HCT116 (cell line): ENCODE measurements around the gene TGFBR3L. TPM values are rescaled to one million over a fixed set of nuclear protein-coding genes. Genes with fewer than 3 reads are reported as not detected.

Source experiments
- ATAC-seq: fragments of 200-7000 bp; cut with Tn5 transposase; 2 replicates; pipeline ENCODE4 v1.9.1; 2020; ENCODE audit warnings: mild to moderate bottlenecking, moderate library complexity
- BruUV-seq: library from RNA; stranded (reverse); fragments of 400-500 nt; replicated peaks from 2 replicates; lab custom pipeline; 2021; lab: Mats Ljungman, UMichigan
- CTCF ChIA-PET: fragments of 300-600 bp; sonication (Branson Sonifier 250); formaldehyde crosslinking; loops from one replicate; lab custom pipeline; 2021; ENCODE audit warnings: antibody characterized with exemption; lab: Charles Lee
- POLR2A ChIA-PET: fragments of 300-600, 350-600 bp; sonication (Branson Sonifier 250); formaldehyde crosslinking; loops from one replicate; lab custom pipeline; 2021; ENCODE audit warnings: antibody characterized with exemption; lab: Charles Lee
- RAD21 ChIA-PET, 2 experiments: fragments of 300-600 bp; sonication (Branson Sonifier 250); formaldehyde crosslinking; loops; one replicate each; lab custom pipeline; 2023; ENCODE audit warnings: low total read pairs in 2 of 2; ENCODE audit not compliant: uncharacterized antibody in 2 of 2, unreplicated experiment in 2 of 2, low non-redundant PET in 1 of 2; lab: Charles Lee
- DNase-seq: peaks from one replicate; pipeline ENCODE4 v3.0.0-alpha.2; 2010; ENCODE audit warnings: low read depth, low spot score
- H2AFZ ChIP-seq: fragments of 200-600 bp; shearing (Covaris generic), sonication (generic); 2 replicates; pipeline ENCODE4 v1.6.1; 2017; ENCODE audit warnings: low read depth, mixed run types, mixed read lengths, antibody characterized with exemption, low read length; ENCODE audit not compliant: poor library complexity, severe bottlenecking
- H3K27ac ChIP-seq: 2 replicates; pipeline ENCODE4 v1.5.1; 2012; ENCODE audit warnings: low read depth, low read length
- H3K27me3 ChIP-seq: fragments of 200-600 bp; sonication (generic); 2 replicates; pipeline ENCODE4 v1.6.1; 2016; ENCODE audit warnings: mixed run types, low read length, mixed read lengths; ENCODE audit not compliant: insufficient read depth
- H3K36me3 ChIP-seq, 2 experiments: fragments of 200-500 bp in 1 of 2; fragments of 200-600 bp in 1 of 2; sonication (Bioruptor generic) in 1 of 2; sonication (generic) in 1 of 2; 2 replicates each; pipeline versions ENCODE4 v1.5.1 to v1.6.1; 2014 to 2016; ENCODE audit warnings: low read length in 2 of 2, inconsistent platforms in 1 of 2, mixed read lengths in 1 of 2, mixed run types in 1 of 2; ENCODE audit not compliant: insufficient read depth in 2 of 2, control insufficient read depth in 1 of 2
- H3K4me1 ChIP-seq, 2 experiments: fragments of 200-600 bp in 1 of 2; sonication (generic) in 1 of 2; 2 replicates each; pipeline versions ENCODE4 v1.5.1 to v1.6.1; 2012 to 2017; ENCODE audit warnings: low read length in 2 of 2, inconsistent platforms in 1 of 2, mild to moderate bottlenecking in 1 of 2, mixed read lengths in 1 of 2, mixed run types in 1 of 2, moderate library complexity in 1 of 2; ENCODE audit not compliant: insufficient read depth in 2 of 2, control insufficient read depth in 1 of 2
- H3K4me2 ChIP-seq: fragments of 200-600 bp; sonication (generic); 2 replicates; pipeline ENCODE4 v1.6.1; 2017; ENCODE audit warnings: mixed run types, low read length, mixed read lengths
- H3K4me3 ChIP-seq, 2 experiments: fragments of 200-600 bp in 1 of 2; sonication (generic) in 1 of 2; replicated peaks in 1 of 2; 2 replicates each; pipeline ENCODE4 v1.5.1; 2011 to 2016; ENCODE audit warnings: low read length in 2 of 2, control low read depth in 1 of 2, low read depth in 1 of 2, mild to moderate bottlenecking in 1 of 2, mixed read lengths in 1 of 2, mixed run types in 1 of 2
- H3K79me2 ChIP-seq: fragments of 200-600 bp; sonication (generic); 2 replicates; pipeline ENCODE4 v1.6.1; 2017; ENCODE audit warnings: mild to moderate bottlenecking, mixed run types, low read length, moderate library complexity, mixed read lengths; ENCODE audit not compliant: insufficient read depth
- H3K9ac ChIP-seq: fragments of 200-600 bp; sonication (generic); 2 replicates; pipeline ENCODE4 v1.6.1; 2016; ENCODE audit warnings: low read length, mixed read lengths
- H3K9me2 ChIP-seq: fragments of 200-600 bp; sonication (generic), shearing (Covaris generic); 2 replicates; pipeline ENCODE4 v1.6.1; 2017; ENCODE audit warnings: mixed run types, mild to moderate bottlenecking, moderate library complexity; ENCODE audit not compliant: insufficient read depth
- H3K9me3 ChIP-seq, 2 experiments: fragments of 200-500 bp in 1 of 2; fragments of 200-600 bp in 1 of 2; sonication (Bioruptor generic) in 1 of 2; sonication (generic) in 1 of 2; 2 replicates each; pipeline ENCODE4 v1.6.1; 2014 to 2017; ENCODE audit warnings: low read length in 2 of 2, mixed read lengths in 2 of 2, inconsistent platforms in 1 of 2, low read depth in 1 of 2, mild to moderate bottlenecking in 1 of 2, mixed run types in 1 of 2, moderate library complexity in 1 of 2; ENCODE audit not compliant: control insufficient read depth in 1 of 2, insufficient read depth in 1 of 2
- H4K20me1 ChIP-seq: fragments of 200-600 bp; sonication (generic), shearing (Covaris generic); 2 replicates; pipeline ENCODE4 v1.6.1; 2017; ENCODE audit warnings: mixed run types, mild to moderate bottlenecking, moderate library complexity; ENCODE audit not compliant: insufficient read depth
- ATF3 ChIP-seq: IDR thresholded peaks from 2 replicates; pipeline ENCODE4 v1.6.1; 2012
- CBX3 ChIP-seq: IDR thresholded peaks from 2 replicates; pipeline ENCODE4 v1.6.1; 2012; ENCODE audit warnings: low read depth
- ELF1 ChIP-seq: IDR thresholded peaks from 2 replicates; pipeline ENCODE4 v1.6.1; 2012; ENCODE audit warnings: low read depth, borderline replicate concordance
- EZH2 ChIP-seq: fragments of 200-600 bp; sonication (generic); IDR thresholded peaks from 2 replicates; pipeline ENCODE4 v1.6.1; 2017; ENCODE audit warnings: antibody characterized with exemption, mixed run types
- EZH2phosphoT487 ChIP-seq: fragments of 200-600 bp; IDR thresholded peaks from 2 replicates; pipeline ENCODE4 v1.6.1; 2018; ENCODE audit warnings: antibody characterized with exemption, borderline replicate concordance
- JUND ChIP-seq: IDR thresholded peaks from 2 replicates; pipeline ENCODE4 v1.6.1; 2012
- POLR2AphosphoS5 ChIP-seq: IDR thresholded peaks from 2 replicates; pipeline ENCODE4 v1.6.1; 2011; ENCODE audit warnings: mild to moderate bottlenecking, low read depth, low read length, moderate library complexity
- REST ChIP-seq: IDR thresholded peaks from 2 replicates; pipeline ENCODE4 v1.6.1; 2012; ENCODE audit warnings: low read depth
- SIN3A ChIP-seq: IDR thresholded peaks from 2 replicates; pipeline ENCODE4 v1.6.1; 2012; ENCODE audit warnings: low read depth
- YY1 ChIP-seq: IDR thresholded peaks from 2 replicates; pipeline ENCODE4 v1.6.1; 2011; ENCODE audit warnings: low read length, low read depth, moderate library complexity, mild to moderate bottlenecking; ENCODE audit not compliant: insufficient replicate concordance; ENCODE audit errors: extremely low read depth
- ZBTB33 ChIP-seq: IDR thresholded peaks from 2 replicates; pipeline ENCODE4 v1.6.1; 2011; ENCODE audit warnings: mild to moderate bottlenecking, low read length, moderate library complexity; ENCODE audit not compliant: insufficient replicate concordance; ENCODE audit errors: extremely low read depth
- ZNF274 ChIP-seq: fragments of 200-500 bp; sonication (Bioruptor generic); IDR thresholded peaks from 2 replicates; pipeline ENCODE4 v1.6.1; 2014; ENCODE audit warnings: mild to moderate bottlenecking, low read depth, low read length, inconsistent platforms
- intact Hi-C: fragments of 100-400 bp; cut with micrococcal nuclease; formaldehyde crosslinking; loops from 2 replicates; pipeline ENCODE4 v1.10.0; 2022
- total RNA-seq: library from RNA; stranded (reverse); gene quantifications from one replicate; pipeline ENCODE4 v1.2.1, GENCODE V29; 2021; ENCODE audit not compliant: unreplicated experiment
- TF ChIP-seq, protein P1 (sequence below): IDR thresholded peaks from 2 replicates; pipeline ENCODE4 v1.6.1; 2012

Gene TGFBR3L
- total RNA-seq, 1 experiment from 2014 or later = 30.9 TPM

GRCh38 chr19:7894612-7895309 is 19.9 kb upstream of the TGFBR3L start:
- no peak overlapping the region for H2AFZ ChIP-seq
- no peak overlapping the region for H3K27ac ChIP-seq
- no peaks in the 10 kb centered on the region for H4K20me1 ChIP-seq
- ChIA-PET POLR2A (no interaction called here), RAD21 (no interaction called here), CTCF (no interaction called here)
- H3K79me2 ChIP-seq = peaks cover 32% of the 10 kb centered on the region
- no peak overlapping the region for H3K4me2 ChIP-seq
- H3K9me3 ChIP-seq = no peaks in the 10 kb centered on the region
- TF ChIP-seq REST (no peak), CBX3 (no peak), EZH2 (no peak), ZNF274 (no peak), SIN3A (no peak), POLR2AphosphoS5 (no peak), ELF1 (no peak), YY1 (no peak), ZBTB33 (no peak), JUND (no peak), EZH2phosphoT487 (no peak), ATF3 (no peak)
- TF ChIP-seq, protein P1, sequence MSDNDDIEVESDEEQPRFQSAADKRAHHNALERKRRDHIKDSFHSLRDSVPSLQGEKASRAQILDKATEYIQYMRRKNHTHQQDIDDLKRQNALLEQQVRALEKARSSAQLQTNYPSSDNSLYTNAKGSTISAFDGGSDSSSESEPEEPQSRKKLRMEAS = no peak
- BruUV-seq = no TSS peak
- ATAC-seq = peak; percentile 42; the same call in 1 of the 2 replicates
- H3K9me2 ChIP-seq = no peaks in the 10 kb centered on the region
- peaks cover 0 to 3% of the 10 kb centered on the region in 2 experiments; a peak in 1 of 4 replicates for H3K4me1 ChIP-seq
- H3K9ac ChIP-seq = no peak overlapping the region
- peaks cover 0 to 9% of the 10 kb centered on the region in 2 experiments; a peak in 2 of 4 replicates for H3K36me3 ChIP-seq
- intact Hi-C loops = no loop called here
- no peak overlapping the region for H3K4me3 ChIP-seq
- no peak for DNase-seq
- H3K27me3 ChIP-seq = no peaks in the 10 kb centered on the region
